SHP77 treated with DMSO at 0.1 percent for 48 hours (cell line): ENCODE measurements around the gene DHRS3.
"Not testable (repeated sequence)": the region's sequence is repeated elsewhere in the genome, so short reads cannot be mapped to it uniquely, and the experiment has no call there.

Source experiments
- DNase-seq: peaks from one replicate; lab custom pipeline; 2025; lab: John Stamatoyannopoulos, UW

Gene DHRS3

DNA sequence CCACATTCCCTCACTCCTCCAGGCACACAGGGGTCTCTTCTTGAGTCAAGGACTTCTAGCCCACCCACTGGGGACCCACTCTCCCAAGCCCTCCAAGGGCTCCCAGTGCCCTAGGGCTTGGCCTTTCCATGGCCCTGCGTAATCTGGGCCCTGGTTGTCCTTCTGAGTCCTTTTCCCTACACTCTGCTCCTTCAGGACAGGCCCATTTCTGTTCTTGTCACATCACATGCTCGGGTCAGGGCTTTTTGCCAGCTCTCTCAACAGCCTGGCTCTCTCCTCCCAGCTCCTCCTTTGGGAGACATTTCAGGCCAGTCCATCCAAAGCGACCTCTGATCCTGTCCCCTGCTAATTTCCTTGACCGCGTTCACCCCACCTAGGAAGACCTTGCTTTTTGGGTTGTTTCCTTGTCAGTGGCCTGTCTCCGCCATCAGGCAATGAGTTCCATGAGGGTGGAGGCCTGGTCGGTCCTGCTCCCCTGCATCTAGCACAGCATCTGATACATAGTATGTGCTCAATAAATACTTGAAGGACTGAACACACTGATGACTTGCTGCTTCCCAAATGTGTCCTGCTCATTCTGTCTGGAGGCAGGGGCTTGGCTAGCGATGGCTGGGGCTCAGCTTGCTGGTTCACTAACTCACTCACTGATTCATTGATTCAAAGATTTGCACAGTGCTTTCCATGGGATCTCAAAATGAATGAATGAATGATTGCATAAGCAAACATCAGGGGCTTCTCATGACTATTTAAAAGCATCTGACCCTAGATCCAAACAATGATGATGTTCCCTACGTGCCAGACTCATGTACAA lies 44.8 kb downstream of the DHRS3 start:
- DNase-seq, result no peak

DNA sequence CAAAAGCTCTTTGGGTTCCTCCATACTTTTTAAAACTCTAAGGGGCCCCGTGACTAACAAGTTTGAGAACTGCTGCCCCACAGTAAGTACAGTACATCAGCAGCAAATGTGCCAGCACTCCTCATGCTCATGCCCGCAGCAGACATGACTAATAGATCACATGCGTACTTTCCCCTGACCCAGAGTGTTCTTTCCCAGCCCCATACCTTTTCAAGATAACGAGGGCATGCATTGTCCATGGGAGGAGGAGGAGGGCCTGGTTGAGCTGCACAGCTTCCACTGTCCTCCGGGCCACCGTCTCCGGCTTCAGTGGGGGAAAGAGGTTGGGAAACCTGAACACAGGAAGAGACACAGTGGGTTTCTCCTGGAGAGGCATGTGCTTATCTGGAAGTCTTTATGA lies 45.5 kb downstream of the DHRS3 start:
- DNase-seq, result no peak

DNA sequence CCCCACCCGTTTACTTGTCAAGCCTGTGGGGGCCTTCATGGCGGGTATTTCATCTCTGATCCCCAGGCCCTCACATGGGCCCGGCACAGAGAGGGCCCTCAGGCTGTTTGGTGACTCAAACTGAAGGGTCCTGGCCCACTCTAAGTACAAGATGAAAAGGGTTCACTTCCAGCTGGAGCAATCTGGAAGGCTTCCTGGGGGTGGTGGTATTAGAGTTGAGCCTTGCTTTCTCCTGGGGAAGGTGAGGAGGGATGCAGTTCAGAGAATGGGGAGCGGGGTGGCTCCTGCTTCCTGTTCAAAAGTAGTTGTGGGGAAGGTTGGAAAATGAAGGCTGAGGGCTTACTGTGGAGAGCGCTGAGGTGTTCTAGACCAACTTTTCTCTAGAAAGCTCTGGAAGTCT lies 47.7 kb downstream of the DHRS3 start:
- no peak for DNase-seq

DNA sequence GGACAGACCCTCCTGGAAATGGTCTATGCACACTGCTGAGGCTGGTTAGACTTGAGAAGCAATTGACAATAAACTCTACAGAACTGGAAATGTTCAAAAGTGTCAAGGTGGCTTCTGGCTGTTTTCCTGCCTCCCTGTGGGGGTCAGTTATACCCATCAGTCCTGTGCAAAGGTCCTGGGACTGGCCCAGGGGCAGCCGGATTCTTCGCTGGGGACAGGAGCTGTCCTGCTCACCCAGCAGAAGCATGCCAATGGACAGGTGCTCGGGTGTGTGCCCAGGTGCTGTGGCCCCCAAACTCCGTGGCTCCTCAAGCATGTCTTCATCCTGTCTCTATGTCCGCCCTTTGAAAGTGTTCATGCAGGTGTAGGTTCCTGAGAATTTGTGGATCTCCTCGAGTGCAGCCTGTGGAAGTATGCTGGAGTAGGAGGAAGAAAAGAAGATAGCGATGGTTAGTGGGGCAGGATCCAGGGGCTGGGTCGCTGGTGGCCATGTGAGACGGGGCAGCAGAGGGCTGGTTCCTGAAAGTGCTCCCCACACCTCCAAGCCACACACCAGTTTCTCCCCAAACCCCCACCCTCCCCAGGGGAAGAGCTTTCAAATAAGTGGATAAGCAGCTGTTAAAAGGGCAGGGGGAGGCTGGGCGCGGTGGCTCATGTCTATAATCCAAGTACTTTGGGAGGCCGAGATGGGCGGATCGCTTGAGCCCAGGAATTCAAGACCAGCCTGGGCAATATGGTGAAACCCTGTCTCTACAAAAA lies 49.8 kb downstream of the DHRS3 start:
- no peak for DNase-seq

DNA sequence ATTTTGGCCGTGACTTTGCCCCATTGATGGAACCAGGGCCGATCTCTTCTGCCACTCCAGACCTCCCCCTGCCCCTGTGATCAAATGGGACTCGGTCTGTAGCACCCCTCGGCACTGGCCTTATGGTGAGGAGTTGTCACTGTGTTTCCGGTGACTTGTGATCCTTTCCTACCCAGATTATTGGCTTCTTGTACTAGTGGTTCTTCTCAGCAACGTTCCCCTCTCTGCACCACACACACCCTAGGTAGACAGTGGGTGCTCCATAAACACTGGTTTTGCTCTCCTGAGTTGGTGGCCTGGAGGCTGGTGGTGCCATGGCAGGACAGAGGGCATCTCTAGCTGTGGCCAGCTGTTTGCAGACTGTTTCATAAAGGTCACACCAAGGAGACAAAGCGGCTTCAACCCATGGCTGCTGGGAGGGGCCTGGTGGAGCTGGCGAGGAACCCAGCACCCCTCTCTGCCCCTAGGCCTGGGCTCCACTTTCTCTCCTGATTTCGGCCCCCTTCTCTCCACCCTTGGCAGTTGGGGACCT lies 50.7 kb downstream of the DHRS3 start:
- DNase-seq, result no peak

DNA sequence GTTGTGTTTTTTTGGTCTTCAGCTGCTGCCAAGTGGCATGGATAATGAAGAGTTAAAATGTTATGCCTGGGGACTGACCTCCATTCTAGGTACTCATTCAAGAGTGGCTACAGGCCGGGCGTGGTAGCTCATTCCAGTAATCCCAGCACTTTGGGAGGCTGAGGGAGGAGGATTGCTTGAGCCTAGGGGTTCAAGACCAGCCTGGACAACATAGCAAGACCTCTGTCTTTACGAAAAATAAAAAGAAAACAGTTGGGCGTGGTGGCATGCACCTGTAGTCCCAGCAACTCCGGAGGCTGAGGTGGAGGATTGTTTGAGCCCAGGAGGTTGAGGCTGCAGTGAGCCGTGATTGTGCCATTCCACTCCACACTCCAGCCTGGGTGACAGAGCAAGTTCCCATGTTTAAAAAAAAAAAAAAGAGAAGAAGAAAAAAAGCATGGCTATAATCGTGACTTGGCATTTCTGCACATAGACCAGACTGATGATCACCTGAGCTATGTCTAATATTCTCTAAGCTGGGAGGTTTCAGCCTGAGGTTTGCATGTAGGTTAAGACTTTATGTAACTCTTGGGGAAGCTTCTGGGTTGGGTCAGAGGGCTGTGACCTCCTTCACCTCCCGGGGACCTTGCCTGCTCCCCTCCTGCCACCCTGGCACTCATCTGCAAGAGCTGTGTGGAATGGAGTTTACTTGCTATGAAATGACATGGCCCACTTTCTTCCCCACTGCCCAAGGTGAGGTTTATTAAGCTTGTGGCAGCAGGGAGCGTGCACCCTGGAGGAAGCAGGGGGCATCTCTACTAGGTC lies 51.3 kb downstream of the DHRS3 start:
- no peak for DNase-seq

DNA sequence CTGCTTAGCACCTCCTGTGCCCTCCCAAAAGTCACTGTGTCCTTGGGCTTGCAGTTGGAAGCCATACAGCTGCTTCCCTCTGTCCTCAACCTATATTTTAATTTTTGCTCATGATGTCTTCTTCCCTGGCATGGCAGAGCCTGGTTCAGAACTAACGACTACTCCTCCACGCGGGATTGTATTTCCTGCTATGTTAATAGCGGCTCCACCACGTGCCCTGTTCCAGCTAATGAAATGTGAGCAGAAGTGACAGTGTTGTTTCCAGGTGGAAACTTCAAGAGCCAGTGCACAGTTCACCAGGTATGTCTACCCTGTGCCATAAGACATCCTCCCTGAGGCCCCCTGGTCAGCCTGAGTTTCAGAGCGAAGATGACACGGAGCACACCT lies 52.1 kb downstream of the DHRS3 start:
- no peak for DNase-seq

DNA sequence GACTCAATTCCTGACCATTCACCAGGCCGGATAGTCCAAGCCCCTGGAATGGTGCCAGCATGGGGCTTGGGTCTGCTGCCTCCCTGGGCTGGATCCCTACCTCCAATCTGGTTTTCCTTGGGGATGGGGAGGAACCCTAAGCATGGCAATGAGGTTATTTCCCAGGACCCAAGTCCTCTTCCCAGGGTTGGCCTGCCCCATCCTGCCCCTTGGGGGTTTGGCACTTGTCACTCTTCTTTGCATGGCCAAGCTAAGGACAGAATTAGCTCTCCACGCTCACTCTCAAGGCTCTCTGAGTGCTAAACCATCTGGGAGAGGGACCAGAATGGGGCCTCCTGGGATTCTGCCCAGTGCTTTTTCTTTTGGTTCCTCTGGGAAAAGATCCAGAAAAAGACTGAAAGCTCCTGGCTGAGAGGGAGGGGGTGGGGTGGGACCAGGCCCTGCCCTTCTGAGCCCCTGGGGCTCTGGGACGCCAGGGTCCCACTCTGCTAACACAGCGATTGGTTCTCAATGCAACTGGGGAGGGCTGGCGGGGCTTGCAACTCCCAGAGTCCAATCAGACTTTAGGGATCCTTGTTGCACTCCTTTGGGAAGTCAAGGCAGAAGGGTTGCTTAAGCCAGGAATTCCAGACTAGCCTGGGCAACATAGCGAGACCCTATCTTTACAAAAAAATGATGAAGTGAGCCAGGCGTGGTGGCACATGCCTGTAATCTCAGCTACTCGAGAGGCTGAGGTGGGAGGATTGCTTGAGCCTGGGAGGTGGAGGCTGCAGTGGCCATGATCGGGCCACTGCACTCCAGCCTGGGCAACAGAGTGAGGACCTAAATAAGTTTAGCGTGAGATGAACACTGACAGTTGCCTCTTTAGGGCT lies 52.7 kb downstream of the DHRS3 start:
- DNase-seq, result no peak

DNA sequence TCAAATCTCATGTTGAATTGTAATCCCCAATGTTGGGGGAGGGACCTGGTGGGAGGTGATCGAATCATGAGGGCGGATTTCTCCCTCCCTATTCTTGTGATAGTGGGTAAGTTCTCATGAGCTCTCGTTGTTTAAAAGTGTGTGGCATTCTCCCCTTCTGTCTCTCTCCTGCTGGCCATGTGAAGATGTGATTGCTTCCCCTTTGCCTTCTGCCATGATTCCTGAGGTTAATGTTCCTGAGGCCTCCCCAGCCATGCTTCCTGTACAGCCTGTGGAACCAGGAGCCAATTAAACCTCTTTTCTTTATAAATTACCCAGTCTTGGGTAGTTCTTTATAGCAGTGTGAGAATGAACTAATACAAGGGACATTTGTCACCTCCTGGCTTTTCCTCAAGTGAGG lies 53.8 kb downstream of the DHRS3 start:
- DNase-seq, result not testable (repeated sequence)

DNA sequence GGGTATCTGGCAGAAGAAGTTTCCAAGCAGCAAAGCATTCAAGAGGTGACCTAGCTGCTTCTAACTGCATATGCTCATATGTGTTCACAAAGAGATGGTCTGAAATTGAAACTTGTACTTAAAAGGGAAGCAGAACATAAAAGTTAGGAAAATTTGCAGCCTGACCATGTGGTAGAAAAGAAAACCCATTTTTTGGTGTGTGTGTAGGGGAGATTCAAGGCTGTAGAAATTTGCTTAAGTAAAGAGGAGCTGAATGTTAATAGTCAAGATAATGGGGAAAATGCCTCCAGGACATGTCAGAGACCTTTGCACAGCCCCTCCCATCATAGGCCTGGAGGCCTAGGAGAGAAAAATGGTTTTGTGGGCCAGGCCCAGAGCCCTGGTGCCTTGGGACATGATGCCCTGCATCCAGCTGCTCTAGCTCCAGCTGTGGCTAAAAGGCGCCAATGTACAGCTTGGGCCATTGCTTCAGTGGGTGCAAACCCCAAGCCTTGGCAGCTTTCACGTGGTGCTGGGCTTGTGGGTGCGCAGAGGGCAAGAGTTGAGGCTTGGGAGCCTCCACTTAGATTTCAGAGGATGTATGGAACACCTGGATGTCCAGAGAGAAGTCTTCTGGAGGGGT lies 54.9 kb downstream of the DHRS3 start:
- DNase-seq, result no peak

DNA sequence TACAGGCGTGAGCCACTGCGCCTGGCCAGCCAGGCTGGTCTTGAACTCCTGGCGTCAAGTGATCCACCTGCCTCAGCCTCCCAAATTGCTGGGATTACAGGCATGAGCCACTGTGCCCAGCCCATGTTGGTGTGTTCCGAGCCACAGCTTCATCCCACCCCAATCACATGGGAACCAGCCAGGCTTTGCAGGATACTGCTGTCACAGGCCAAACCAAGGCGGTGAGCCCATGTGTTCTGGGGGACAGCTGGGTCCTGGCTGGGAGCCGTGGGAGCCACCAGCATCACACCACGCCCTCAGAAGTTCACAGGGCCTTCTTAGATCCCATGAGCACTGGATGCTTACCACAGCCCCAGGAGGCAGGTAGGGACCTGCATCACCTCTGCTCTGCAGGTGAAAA lies 56.9 kb downstream of the DHRS3 start:
- DNase-seq, result no peak

DNA sequence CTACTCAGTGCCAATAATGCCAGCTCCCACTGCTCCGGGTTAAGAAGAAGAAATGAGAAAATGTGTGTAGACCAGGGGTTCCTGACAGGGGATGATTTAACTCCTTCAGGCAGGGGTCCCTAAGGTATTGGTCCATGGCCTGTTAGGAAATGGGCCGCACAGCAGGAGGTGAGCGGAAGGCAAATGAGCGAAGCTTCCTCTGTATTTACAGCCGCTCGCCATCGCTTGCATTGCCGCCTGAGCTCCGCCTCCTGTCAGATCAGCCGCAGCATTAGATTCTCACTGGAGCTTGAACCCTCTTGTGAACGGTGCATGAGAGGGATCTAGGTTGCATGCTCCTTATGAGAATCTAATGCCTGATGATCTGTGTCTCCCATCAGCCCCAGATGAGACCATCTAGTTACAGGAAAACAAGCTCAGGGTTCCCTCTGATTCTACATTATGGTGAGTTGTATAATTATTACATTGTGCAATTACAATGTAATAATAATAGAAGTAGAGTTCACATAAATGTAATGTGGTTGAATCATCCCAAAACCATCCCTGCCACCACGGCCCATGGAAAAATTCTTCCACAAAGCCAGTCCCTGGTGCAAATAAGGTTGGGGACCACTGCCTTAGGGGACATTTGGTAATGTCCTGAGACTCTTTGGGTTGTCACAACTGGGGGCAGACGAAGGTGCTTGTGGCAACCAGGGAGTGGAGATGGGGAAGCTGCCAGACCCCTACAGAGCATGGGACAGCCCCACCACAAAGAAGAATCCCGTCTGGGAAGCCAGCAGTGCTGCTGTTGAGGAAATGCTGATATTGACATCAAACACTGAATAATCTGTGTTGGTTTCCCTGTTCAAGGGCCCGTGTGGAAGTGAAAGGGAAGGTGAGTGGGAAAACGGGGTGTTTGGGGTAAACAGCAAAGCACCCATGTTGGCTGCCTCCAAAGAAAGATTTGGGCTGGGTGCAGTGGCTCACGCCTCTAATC lies 60.8 kb downstream of the DHRS3 start:
- DNase-seq, result no peak

DNA sequence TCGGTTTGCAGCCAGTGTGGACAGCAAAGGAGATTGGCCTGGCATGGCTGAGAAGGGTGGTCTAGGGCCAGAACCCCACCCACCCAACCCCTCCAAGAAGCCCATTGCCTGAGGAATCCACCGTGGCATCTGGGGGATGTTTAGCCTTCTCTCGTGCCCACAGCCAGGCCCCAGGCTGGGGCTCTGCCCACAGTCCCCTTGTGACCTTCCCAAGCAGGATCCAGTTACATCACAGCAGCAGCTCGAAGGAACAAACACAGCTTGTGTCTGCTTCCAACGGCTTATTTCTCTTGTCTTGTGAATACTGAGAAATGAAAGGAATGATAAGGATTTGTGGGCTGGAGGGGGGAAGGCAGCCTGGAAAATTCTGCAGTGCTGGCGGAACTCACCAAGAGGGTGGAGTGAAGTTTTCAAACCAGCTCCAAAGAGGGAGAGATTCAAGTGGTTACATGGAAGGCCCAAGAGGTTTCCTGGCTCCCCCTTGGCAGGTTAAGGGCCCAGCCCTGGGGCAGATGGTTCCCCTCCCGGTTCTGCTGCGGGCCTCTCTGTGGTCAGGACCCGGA lies 61.6 kb downstream of the DHRS3 start:
- DNase-seq, result no peak

DNA sequence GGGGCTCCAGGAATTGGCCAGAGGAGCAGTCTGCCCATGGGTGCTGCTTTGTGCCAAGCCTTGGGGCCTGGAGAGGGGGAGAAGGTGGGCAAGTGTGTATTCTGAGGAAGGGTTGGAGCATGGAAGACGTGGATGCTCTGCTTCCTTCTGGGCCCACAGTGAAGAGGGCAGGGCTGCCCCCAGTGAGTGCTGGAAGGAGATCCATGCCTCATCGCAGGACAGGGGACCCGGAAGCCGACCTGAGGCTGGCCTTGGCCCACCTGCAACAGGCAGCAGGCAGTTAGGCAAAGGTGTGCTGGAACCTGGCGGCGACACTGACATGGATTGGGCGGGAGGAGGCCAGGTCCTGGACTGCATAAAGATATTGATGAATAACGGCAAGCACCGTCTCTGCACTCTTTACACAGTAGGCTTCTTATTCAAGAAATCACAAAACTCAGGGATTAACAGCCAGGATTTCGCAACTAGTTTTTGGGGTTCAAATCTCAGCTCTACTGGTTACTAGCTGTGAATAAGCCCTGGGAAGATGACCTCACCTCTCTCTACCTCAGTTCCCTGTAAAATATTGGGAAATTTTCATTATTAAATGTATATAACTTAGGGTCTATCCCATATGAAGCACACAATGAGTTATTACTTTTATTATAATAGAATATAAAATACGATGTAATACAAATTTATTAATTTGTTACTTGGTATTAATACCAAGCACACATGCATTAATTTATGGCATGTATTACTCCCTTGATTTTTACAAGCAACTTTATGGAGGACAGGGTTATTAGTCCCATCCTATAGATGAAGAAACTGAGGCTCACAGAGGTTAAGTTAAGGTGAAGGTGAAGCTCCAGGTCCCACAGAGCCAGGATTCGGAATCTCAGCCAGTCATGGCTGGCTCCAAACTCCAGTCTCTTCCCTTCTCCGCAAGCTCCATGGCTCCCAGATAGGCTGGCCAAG lies 62.3 kb downstream of the DHRS3 start:
- no peak for DNase-seq

DNA sequence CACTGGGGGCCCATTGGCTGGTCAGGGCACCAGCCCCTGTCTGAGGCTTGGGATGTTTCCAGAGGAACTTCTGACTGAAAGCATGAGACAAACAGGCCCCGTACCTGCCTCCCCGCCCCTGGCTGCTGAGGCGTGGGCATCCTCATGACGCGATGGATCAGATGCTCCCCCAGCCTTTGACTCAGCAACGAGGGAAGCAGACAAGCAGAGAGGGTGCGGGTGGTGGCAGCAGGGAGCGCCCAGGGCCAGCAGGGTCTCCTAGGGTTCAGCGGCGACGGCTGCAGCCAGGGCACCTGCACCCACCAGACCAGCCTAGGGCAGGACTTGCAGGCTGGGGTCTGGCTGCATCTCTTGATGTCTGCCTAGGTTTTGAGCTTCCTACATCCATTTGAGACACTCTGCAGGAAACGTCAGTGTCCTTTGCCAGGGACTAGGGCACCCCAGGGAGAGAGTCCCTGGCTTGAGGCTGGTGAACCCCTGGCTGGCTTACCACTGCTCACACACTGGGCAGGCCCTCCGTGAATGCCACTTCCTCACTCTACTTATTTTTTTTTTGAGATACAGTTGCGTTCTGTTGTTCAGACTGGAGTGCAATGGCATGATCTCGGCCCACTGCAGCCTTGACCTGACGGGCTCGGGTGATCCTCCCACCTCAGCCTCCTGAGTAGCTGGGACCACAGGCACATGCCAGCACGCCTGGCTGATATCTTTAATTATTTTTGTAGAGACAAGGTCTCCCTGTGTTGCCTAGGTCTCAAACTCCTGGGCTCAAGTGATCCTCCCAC lies 63.3 kb downstream of the DHRS3 start:
- DNase-seq, result no peak

DNA sequence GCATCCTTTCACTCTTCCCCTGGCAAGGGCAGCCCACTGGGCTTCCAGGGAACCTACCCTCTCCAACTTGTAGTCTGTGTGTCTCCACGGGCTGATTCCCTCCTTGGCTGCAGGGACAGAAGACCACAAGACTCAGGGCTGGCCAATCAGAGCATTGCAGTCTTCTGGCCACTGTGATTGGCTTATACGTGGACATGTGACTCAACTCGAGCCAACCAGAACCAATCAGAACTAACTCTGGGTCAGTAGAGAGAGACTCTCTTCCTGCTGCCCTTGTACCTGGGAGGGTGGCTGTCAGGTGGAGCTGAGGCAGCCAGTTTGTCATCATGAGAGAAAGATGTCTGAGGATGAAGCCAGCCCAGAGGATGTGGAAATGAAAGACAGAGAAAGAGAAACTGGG lies 64.0 kb downstream of the DHRS3 start:
- no peak for DNase-seq
